Keratinocyte (primary cell): ENCODE data around the gene TOX2. TPM values are rescaled to one million over a fixed set of nuclear protein-coding genes. Genes with fewer than 3 reads are reported as not detected.

ENCODE experiments used
- DNase-seq: peaks from one replicate; pipeline ENCODE4 v3.0.0-alpha.2; 2011; ENCODE audit warnings: low read depth, missing footprints, low spot score
- FAIRE-seq: peaks from 2 replicates; lab custom pipeline; 2011; peaks lifted over from hg19 to GRCh38; lab: Jason Lieb, UNC
- H2AFZ ChIP-seq: 2 replicates; pipeline ENCODE4 v1.6.0; 2012; ENCODE audit warnings: low read length, control low read depth, inconsistent platforms; ENCODE audit not compliant: control insufficient read depth
- H3K27ac ChIP-seq: 2 replicates; pipeline ENCODE4 v1.5.1; 2011; ENCODE audit warnings: low read length; ENCODE audit not compliant: control insufficient read depth, insufficient read depth
- H3K27me3 ChIP-seq: 3 replicates; pipeline ENCODE4 v1.6.0; 2011; ENCODE audit warnings: low read length; ENCODE audit not compliant: control insufficient read depth, insufficient read depth; ENCODE audit errors: extremely low read depth
- H3K36me3 ChIP-seq, 2 experiments: 2 replicates in 1 of 2; 3 replicates in 1 of 2; pipeline ENCODE4 v1.5.1; 2011; ENCODE audit warnings: low read length in 2 of 2, mild to moderate bottlenecking in 1 of 2; ENCODE audit not compliant: control insufficient read depth in 2 of 2, insufficient read depth in 2 of 2; ENCODE audit errors: extremely low read depth in 1 of 2
- H3K4me1 ChIP-seq: 3 replicates; pipeline ENCODE4 v1.5.1; 2011; ENCODE audit warnings: low read length; ENCODE audit not compliant: control insufficient read depth, insufficient read depth; ENCODE audit errors: extremely low read depth
- H3K4me2 ChIP-seq: 3 replicates; pipeline ENCODE4 v1.6.0; 2011; ENCODE audit warnings: low read depth, low read length; ENCODE audit not compliant: control insufficient read depth, insufficient read depth; ENCODE audit errors: extremely low read depth
- H3K4me3 ChIP-seq, 3 experiments: fragments of 200-600 bp in 1 of 3; sonication (generic) in 1 of 3; 2 replicates in 2 of 3; 3 replicates in 1 of 3; pipeline ENCODE4 v1.5.1; 2011 to 2016; ENCODE audit warnings: low read length in 3 of 3, mild to moderate bottlenecking in 3 of 3, control low read depth in 2 of 3, inconsistent platforms in 1 of 3, low read depth in 1 of 3, mixed read lengths in 1 of 3, mixed run types in 1 of 3, moderate library complexity in 1 of 3; ENCODE audit not compliant: control insufficient read depth in 2 of 3, insufficient read depth in 2 of 3; ENCODE audit errors: extremely low read depth in 1 of 3
- H3K79me2 ChIP-seq: 2 replicates; pipeline ENCODE4 v1.6.0; 2012; ENCODE audit warnings: low read length; ENCODE audit not compliant: control insufficient read depth, insufficient read depth
- H3K9ac ChIP-seq: 3 replicates; pipeline ENCODE4 v1.6.0; 2011; ENCODE audit warnings: low read length; ENCODE audit not compliant: control insufficient read depth, insufficient read depth; ENCODE audit errors: extremely low read depth
- H3K9me1 ChIP-seq: 3 replicates; pipeline ENCODE4 v1.6.0; 2011; ENCODE audit warnings: low read length; ENCODE audit not compliant: control insufficient read depth, insufficient read depth; ENCODE audit errors: extremely low read depth
- H3K9me3 ChIP-seq: 2 replicates; pipeline ENCODE4 v1.5.1; 2012; ENCODE audit warnings: low read depth, low read length; ENCODE audit not compliant: control insufficient read depth
- H4K20me1 ChIP-seq: 3 replicates; pipeline ENCODE4 v1.6.0; 2011; ENCODE audit warnings: low read length; ENCODE audit not compliant: control insufficient read depth, insufficient read depth; ENCODE audit errors: extremely low read depth
- CTCF ChIP-seq, 3 experiments: IDR thresholded peaks in 1 of 3; conservative IDR thresholded peaks in 1 of 3; optimal IDR thresholded peaks in 1 of 3; 2 replicates in 2 of 3; 3 replicates in 1 of 3; pipeline versions ENCODE3 to v1.5.1; 2011; ENCODE audit warnings: low read length in 3 of 3, mild to moderate bottlenecking in 3 of 3, moderate library complexity in 2 of 3, control low read depth in 1 of 3, inconsistent platforms in 1 of 3; ENCODE audit not compliant: insufficient read depth in 2 of 3; ENCODE audit errors: extremely low read depth in 1 of 3
- EZH2 ChIP-seq: IDR thresholded peaks from one replicate; pipeline ENCODE4 v1.6.1; 2012; ENCODE audit warnings: inconsistent platforms, mild to moderate bottlenecking, low read length, moderate library complexity
- dilution Hi-C: fragments of 300-500 bp; cut with MboI; formaldehyde crosslinking; loops from one replicate; pipeline ENCODE4 v1.7.0; 2020; ENCODE audit warnings: low sequenced_read_pairs; ENCODE audit not compliant: extremely low pct_ligation_motif_present
- polyA plus RNA-seq, 5 experiments: library from polyadenylated mRNA; depleted of rRNA in 3 of 5; stranded (reverse) in 3 of 5; stranded (forward) in 1 of 5; unstranded in 1 of 5; fragments of >200 nt; gene quantifications; 1 replicate in 1 of 5; 2 replicates in 3 of 5; 3 replicates in 1 of 5; pipeline versions ENCODE4 v1.2.1 to v1.2.3, GENCODE V29; 2011 to 2012; ENCODE audit warnings: missing spikeins in 2 of 5, low read depth in 1 of 5, low replicate concordance in 1 of 5

TOX2 gene
- polyA plus RNA-seq, 1 donor (not counting 4 experiments of a cell fraction or from before 2014, with no cell fraction given), result 0.20 TPM

DNA sequence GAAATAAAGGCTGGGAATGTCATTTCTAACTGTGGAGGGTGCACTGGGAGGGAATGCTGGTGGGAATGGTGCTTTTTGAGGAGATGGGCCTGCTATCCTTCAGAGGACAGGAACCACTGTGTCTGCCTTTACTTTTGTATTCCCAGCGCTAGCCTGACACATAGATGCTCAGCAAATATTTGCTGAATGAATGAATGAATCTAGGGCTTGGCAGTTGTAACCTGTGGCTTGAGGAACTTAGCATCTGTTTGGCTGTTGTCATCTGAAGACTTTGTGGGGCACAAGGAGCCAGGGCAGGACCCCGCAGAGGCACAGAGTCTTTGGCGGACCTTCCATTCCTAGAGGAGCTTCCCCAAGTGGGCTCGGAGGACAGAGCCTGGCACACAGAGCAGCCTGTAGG, 6.1 kb downstream of the TOX2 start:
- FAIRE-seq, result no peak

GRCh38 chr20:43921227-43921780, 6.7 kb downstream of the TOX2 start:
- Histone ChIP-seq H3K9me3 (no peaks in the 10 kb centered on the region), H3K9me1 (no peaks in the 10 kb centered on the region), H3K79me2 (no peaks in the 10 kb centered on the region), H3K36me3 (no peaks in the 10 kb centered on the region), H3K4me2 (no peak overlapping the region), H3K27ac (no peak overlapping the region), H3K9ac (no peak overlapping the region), H2AFZ (no peak overlapping the region), H3K4me1 (peaks cover 7% of the 10 kb centered on the region), H3K27me3 (peaks cover 41% of the 10 kb centered on the region), H4K20me1 (no peaks in the 10 kb centered on the region), H3K4me3 (no peak overlapping the region)
- dilution Hi-C loops, result no loop called here
- DNase-seq (no peak), FAIRE-seq (no peak)
- TF ChIP-seq CTCF (optimal IDR thresholded peaks at IDR 0.05 in 1 of 3, IDR thresholded peaks at IDR 0.05 in 1 of 3, conservative IDR thresholded peaks at IDR 0.05 in 1 of 3; ENCODE audit: extremely low read depth in 1 of 3, insufficient read depth in 2 of 3, low read length in 3 of 3), result no peak
- TF ChIP-seq EZH2, result no peak

More for the DNA sequence above, 6.1 kb downstream of the TOX2 start:
- Histone ChIP-seq H3K9me3 (no peaks in the 10 kb centered on the region), H3K27ac (no peak overlapping the region), H3K9me1 (no peaks in the 10 kb centered on the region), H3K79me2 (no peaks in the 10 kb centered on the region), H2AFZ (no peak overlapping the region), H3K27me3 (peaks cover 46% of the 10 kb centered on the region), H3K36me3 (no peaks in the 10 kb centered on the region), H4K20me1 (no peaks in the 10 kb centered on the region), H3K4me3 (no peak overlapping the region), H3K4me1 (peaks cover 6% of the 10 kb centered on the region), H3K9ac (no peak overlapping the region), H3K4me2 (no peak overlapping the region)
- DNase-seq, result no peak
- TF ChIP-seq CTCF (optimal IDR thresholded peaks at IDR 0.05 in 1 of 3, IDR thresholded peaks at IDR 0.05 in 1 of 3, conservative IDR thresholded peaks at IDR 0.05 in 1 of 3; ENCODE audit: extremely low read depth in 1 of 3, insufficient read depth in 2 of 3, low read length in 3 of 3) (no peak), EZH2 (no peak)
- dilution Hi-C loops, result no loop called here
